Measurements from ENCODE around the gene ZBTB1. TPM values are rescaled to one million over a fixed set of nuclear protein-coding genes. Genes with fewer than 3 reads are reported as not detected.

ZBTB1 gene
- total RNA-seq, 1 experiment from 2014 or later = 37.8 TPM

- Histone ChIP-seq H4K20me1 (ENCODE audit: control insufficient read depth, insufficient read depth, insufficient read length) (no peaks in the 10 kb centered on the region), H3K9ac (ENCODE audit: extremely low read depth, insufficient read length, low read length) (no peak overlapping the region), H2AFZ (ENCODE audit: low read length) (no peak overlapping the region), H3K18ac (ENCODE audit: insufficient read length, low read depth, low read length) (no peak overlapping the region), H3K23ac (ENCODE audit: insufficient read length, low read depth, low read length) (no peak overlapping the region), H3K27me3 (ENCODE audit: insufficient read depth, low read length) (no peaks in the 10 kb centered on the region), H3K79me2 (ENCODE audit: insufficient read depth, low read length) (no peaks in the 10 kb centered on the region), H4K91ac (ENCODE audit: insufficient read length, low read depth, low read length) (no peak overlapping the region), H2BK20ac (ENCODE audit: low read depth, low read length, poor library complexity, severe bottlenecking) (no peak overlapping the region), H2AK5ac (ENCODE audit: insufficient read length, low read length) (no peak overlapping the region), H3T11ph (ENCODE audit: low read length) (no peak overlapping the region), H3K23me2 (ENCODE audit: insufficient read length, low read depth, low read length, poor library complexity, severe bottlenecking) (peaks cover 1% of the 10 kb centered on the region), H3K9me3 (ENCODE audit: control insufficient read depth, low read depth, low read length) (no peaks in the 10 kb centered on the region), H3K4me1 (ENCODE audit: insufficient read depth, low read length) (no peaks in the 10 kb centered on the region), H4K8ac (replicated peaks; ENCODE audit: insufficient read length, low read depth, low read length) (no peak overlapping the region), H3K4ac (ENCODE audit: low read depth, low read length) (no peak overlapping the region), H3K4me2 (ENCODE audit: insufficient read depth, insufficient read length, low read length) (no peak overlapping the region), H3K79me1 (ENCODE audit: insufficient read depth, low read depth, low read length, poor library complexity, severe bottlenecking) (no peaks in the 10 kb centered on the region), H3K56ac (ENCODE audit: insufficient read length, low read depth, low read length) (no peak overlapping the region), H3K14ac (ENCODE audit: insufficient read depth, low read length) (no peak overlapping the region), H2BK120ac (ENCODE audit: low read depth, low read length, poor library complexity, severe bottlenecking) (no peak overlapping the region), H4K5ac (ENCODE audit: insufficient read length, low read depth, low read length) (no peak overlapping the region), H3K27ac (ENCODE audit: insufficient read length, low read depth, low read length) (no peak overlapping the region), H2BK15ac (ENCODE audit: low read depth, low read length) (no peak overlapping the region), H2BK5ac (ENCODE audit: insufficient read length, low read length) (no peak overlapping the region), H2BK12ac (ENCODE audit: insufficient read length, low read depth, low read length) (no peak overlapping the region)
- no peaks in the 10 kb centered on the region for H3K27me3 Mint-ChIP-seq (ENCODE audit: low read depth)
- H3K36me3 Mint-ChIP-seq (ENCODE audit: insufficient read depth in 1 of 3, low read depth in 3 of 3) = peaks cover 18 to 60% (median 29%) of the 10 kb centered on the region in 3 experiments
- H3K27ac Mint-ChIP-seq = 0 out of 7 replicates have a peak overlapping the region, but pooled peaks of 1 of the 3 experiments have one; percentile 28
- no CpG with 5 or more reads among the region's 4 CpGs for WGBS (ENCODE audit: extremely low coverage, insufficient read length, low lambda C conversion rate)
- no peaks in the 10 kb centered on the region for H3K9me3 Mint-ChIP-seq
- H3K4me1 Mint-ChIP-seq = peaks cover 3 to 4% of the 10 kb centered on the region in 2 experiments
- no peak overlapping the region for H3K4me3 Mint-ChIP-seq
- no peak for TF ChIP-seq CTCF (conservative IDR thresholded peaks at IDR 0.05)
- DNase-seq = no peak
These were observed 45.0 kb upstream of the ZBTB1 start for GRCh38 chr14:64459405-64460136.
